GM19438 (cell line): ENCODE data around the gene CEACAM8.
"Not testable (repeated sequence)": the region's sequence is repeated elsewhere in the genome, so short reads cannot be mapped to it uniquely, and the experiment has no call there.

Source experiments
- ATAC-seq: cut with Tn5 transposase; IDR thresholded peaks from one replicate; pipeline ENCODE4 v1.9.1; 2021; ENCODE audit warnings: low read depth; ENCODE audit not compliant: unreplicated experiment

CEACAM8 gene

GRCh38 chr19:42576241-42576640, 18.5 kb downstream of the CEACAM8 start:
- no peak for ATAC-seq

DNA sequence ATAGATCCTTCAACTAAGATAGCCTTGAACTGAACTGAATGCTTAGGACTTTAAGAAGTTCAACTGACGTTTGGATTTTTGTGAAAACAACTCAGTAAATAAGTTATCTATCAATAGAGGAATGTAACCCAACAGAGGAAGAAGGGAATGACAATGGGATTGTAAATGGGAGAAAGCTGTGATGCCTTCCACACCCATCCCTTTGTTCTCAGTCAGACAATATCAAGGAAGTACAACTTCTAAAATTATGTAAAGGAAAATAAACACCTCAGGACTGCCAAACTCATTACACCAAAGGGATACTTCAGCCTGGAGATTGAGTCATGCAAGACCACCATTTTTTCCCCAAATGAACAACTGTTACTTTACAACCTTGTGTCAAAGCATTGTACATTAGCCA, 21.1 kb downstream of the CEACAM8 start:
- no peak for ATAC-seq

GRCh38 chr19:42571116-42571515, 23.6 kb downstream of the CEACAM8 start:
- no peak for ATAC-seq

GRCh38 chr19:42569193-42569592, 25.5 kb downstream of the CEACAM8 start:
- no peak for ATAC-seq

GRCh38 chr19:42568006-42568405, 26.7 kb downstream of the CEACAM8 start:
- ATAC-seq, result no peak

- no peak for ATAC-seq
Measured at GRCh38 chr19:42567567-42567966, 27.2 kb downstream of the CEACAM8 start.

- no peak for ATAC-seq
Measured at GRCh38 chr19:42563352-42564210, 31.1 kb downstream of the CEACAM8 start.

DNA sequence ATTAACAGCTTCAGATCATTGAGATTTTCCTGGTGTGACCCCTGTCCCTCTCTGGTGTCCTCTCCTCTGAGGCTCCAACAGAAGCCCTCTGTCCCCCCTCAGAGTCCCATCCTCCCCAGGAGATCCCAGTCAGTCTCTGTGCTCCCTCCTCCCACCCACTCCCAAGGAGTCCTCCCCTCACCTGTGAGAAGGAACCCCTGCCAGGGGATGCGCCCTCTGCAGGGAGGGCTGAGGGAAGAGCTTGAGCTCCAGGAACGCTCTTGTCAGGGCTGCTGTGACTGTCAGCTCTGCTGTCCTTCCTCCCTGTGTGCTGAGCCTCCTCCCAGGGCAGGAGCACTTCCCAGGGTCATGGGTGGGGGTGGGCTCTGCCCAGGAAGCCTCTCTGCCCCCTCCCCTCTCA, 33.2 kb downstream of the CEACAM8 start:
- ATAC-seq, result no peak

- ATAC-seq, result no peak
Measured at GRCh38 chr19:42560731-42561130, 34.0 kb downstream of the CEACAM8 start.

GRCh38 chr19:42558450-42559150, 36.1 kb downstream of the CEACAM8 start:
- no peak for ATAC-seq

DNA sequence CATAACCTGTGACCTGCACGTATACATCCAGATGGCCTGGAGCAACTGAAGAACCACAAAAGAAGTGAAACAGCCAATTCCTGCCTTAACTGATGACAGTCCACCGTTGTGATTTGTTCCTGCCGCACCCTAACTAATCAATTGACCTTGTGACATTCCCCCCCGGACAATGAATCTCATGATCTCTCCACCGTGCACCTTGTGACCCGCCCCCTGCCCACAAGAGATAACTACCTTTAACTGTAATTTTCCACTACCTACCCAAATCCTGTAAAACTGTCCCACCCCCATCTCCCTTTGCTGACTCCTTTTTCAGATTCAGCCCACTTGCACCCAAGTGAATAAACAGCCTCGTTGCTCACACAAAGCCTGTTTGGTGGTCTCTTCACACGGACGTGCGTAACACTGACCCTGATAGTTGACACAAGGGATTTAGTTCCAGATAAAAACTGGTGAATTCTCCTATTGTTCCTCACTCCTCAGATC, 37.3 kb downstream of the CEACAM8 start:
- ATAC-seq, result not testable (repeated sequence)

DNA sequence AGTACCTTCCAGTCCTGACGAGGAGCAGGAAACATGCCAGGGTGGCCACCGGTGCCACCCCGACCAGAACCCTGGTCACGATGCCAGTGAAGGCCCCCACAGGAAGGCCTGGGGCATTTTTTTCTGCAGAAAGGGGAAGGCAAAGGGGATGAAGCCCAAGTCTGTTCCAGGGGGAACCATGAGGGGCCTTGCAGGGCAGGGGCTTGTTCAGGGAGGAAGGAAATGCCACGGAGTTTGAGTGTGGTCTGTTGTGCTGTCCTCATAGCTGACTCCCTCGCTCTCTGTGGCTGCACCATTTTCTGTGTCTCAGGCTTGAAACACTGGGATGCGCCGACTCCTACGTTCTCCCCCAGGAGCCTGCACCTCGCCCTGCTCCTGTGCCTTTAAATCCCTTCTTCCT, 38.9 kb downstream of the CEACAM8 start:
- no peak for ATAC-seq

DNA sequence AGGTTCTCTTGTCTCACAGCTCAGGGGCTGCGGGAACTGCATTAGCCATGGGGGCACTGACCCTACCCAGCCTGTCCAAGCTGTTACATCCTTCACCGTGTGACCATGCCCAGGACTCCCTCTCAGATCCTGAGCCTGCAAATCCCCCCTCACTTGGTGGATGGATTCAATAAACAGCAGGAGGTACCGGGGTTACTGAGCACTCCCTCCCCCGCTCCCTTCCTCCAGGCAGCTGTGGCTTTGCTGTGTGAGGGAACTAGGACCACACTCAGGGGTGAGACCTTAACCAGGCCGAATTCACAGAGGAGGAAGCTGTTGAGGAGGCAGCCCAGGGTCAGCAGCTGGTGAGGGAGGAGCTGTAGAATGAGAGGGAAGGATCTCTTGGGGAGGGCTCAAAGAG, 39.4 kb downstream of the CEACAM8 start:
- no peak for ATAC-seq

DNA sequence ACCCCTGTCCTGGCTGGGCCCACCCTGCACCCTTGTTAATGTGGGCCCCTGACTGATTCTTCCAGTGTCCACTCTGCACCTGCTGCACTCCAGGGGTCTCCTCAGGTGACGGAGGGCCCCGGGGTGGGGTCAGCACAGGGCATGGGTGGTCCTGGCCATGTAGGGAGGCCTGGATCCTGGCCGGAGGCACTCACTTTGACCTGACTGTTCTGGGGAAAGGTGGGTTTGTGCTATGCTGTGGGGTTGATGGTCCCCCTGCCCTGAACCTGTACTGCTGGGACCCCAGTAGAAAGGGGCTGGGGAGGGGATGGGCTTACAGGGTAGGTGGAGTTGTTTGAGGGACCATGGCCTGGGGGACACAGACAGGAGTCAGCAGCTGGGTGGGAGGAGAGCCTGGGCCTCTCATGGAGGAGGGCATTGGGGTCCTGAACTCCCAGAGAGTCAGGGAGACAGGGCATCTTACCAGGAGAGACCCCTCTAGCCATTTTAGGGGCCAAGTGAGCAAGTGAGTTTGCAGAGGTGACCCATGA, 40.6 kb downstream of the CEACAM8 start:
- no peak for ATAC-seq

- ATAC-seq, result no peak
Measured at GRCh38 chr19:42553292-42554045, 41.3 kb downstream of the CEACAM8 start.

DNA sequence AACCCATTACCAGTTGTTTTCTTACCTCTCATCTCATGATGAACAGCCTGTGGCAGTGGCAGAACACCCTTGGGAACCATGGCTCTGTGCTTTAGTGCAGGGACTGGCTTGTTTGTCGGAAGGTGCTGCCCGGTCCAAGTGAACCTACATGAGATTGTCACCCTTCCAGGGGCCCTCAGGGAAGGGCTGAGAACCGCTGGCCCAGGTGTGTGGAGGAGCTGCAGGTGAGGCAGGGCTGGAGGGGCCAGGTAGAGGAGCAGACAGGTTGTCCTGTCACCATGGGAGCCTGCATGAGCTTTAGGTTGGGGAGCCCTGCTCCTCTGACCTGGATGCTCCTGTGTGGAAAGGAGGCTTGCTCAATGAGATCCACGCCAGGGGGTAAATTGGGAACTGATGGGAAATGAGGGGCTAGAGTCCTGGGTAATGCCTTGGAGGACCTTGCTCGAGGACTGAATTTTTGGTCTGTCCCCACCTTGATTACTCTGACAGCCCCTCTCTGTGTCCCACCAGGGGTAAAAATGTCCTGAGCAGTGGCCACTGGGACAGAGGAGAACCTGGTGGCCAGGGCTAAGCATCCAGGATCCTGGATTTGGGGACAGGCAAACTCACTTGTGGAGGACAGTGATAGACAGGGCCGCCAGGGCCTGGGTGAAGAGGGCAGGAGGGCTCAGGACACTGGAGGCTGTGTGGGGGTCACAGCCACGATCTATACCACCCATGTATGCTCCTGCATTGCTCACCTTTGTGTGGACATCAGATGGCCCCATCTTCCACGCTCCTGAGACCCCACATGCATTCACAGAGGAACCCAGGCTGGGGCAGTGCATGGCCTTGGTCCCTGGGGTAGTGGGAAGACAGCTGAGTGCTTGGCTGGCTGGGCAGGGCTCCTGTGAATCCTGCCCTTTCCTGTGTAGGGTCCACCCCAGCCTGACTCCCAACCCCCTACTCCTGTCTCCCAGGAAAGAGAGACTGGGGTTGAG, 42.3 kb downstream of the CEACAM8 start:
- ATAC-seq, result no peak

GRCh38 chr19:42550521-42550920, 44.2 kb downstream of the CEACAM8 start:
- ATAC-seq, result not testable (repeated sequence)

DNA sequence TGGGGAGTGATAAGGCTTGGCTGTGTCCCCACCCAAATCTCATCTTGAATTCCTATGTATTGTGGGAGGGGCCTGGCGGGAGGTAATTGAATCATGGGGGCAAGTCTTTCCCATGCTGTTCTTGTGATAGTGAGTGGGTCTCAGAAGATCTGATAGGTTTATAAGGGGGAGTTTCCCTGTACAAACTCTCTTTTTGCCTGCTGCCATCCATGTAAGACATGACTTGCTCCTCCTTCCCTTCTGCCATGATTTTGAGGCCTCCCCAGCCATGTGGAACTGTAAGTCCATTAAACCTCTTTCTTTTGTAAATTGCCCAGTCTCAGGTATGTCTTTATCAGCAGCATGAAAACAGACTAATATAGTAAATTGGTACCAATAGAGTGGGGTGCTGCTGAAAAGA, 45.7 kb downstream of the CEACAM8 start:
- not testable (repeated sequence) for ATAC-seq

DNA sequence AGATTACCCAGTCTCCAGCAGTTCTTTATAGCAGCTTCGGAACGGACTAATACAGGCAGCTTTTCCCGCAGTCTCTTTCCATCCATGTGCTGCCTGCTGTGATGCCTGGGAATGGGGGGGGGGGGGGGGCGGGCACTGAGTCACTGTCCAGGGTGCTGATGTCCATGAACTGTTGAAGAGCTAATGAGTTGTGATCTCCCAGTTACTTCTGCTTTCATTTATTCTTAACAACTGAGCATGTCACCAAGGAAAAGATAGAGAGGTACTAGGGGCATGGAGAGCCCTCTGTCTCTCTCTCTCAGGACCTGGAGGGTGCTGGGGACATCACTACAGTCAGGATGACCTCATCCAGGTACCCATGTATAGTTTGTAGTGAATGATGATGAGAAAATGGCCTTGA, 46.2 kb downstream of the CEACAM8 start:
- no peak for ATAC-seq

DNA sequence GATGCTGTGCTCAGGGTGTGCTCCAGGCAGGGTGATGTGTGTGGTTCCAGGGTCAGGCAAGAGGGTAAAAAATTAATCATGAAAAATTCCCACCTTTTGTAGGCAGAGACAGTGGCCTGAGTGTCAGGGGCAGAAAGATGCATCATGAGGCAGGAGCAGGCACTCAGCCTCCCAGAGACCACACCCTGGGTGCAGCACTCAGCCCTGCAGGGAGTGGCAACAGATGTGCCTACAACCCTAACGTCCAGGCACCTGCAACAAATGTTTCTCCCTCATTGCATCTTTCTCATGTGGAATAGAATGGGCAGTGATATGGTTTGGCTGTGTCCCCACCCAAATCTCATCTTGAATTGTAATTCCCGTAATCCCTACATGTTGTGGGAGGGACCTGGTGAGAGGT, 46.8 kb downstream of the CEACAM8 start:
- ATAC-seq, result no peak
